Keratinocyte (primary cell): ENCODE measurements around the gene MTMR3. TPM values are rescaled to one million over a fixed set of nuclear protein-coding genes. Genes with fewer than 3 reads are reported as not detected.

Source experiments
- DNase-seq: peaks from one replicate; pipeline ENCODE4 v3.0.0-alpha.2; 2011; ENCODE audit warnings: low read depth, missing footprints, low spot score
- FAIRE-seq: peaks from 2 replicates; lab custom pipeline; 2011; peaks lifted over from hg19 to GRCh38; lab: Jason Lieb, UNC
- H2AFZ ChIP-seq: 2 replicates; pipeline ENCODE4 v1.6.0; 2012; ENCODE audit warnings: low read length, control low read depth, inconsistent platforms; ENCODE audit not compliant: control insufficient read depth
- H3K27ac ChIP-seq: 2 replicates; pipeline ENCODE4 v1.5.1; 2011; ENCODE audit warnings: low read length; ENCODE audit not compliant: control insufficient read depth, insufficient read depth
- H3K27me3 ChIP-seq: 3 replicates; pipeline ENCODE4 v1.6.0; 2011; ENCODE audit warnings: low read length; ENCODE audit not compliant: control insufficient read depth, insufficient read depth; ENCODE audit errors: extremely low read depth
- H3K36me3 ChIP-seq, 2 experiments: 2 replicates in 1 of 2; 3 replicates in 1 of 2; pipeline ENCODE4 v1.5.1; 2011; ENCODE audit warnings: low read length in 2 of 2, mild to moderate bottlenecking in 1 of 2; ENCODE audit not compliant: control insufficient read depth in 2 of 2, insufficient read depth in 2 of 2; ENCODE audit errors: extremely low read depth in 1 of 2
- H3K4me1 ChIP-seq: 3 replicates; pipeline ENCODE4 v1.5.1; 2011; ENCODE audit warnings: low read length; ENCODE audit not compliant: control insufficient read depth, insufficient read depth; ENCODE audit errors: extremely low read depth
- H3K4me2 ChIP-seq: 3 replicates; pipeline ENCODE4 v1.6.0; 2011; ENCODE audit warnings: low read depth, low read length; ENCODE audit not compliant: control insufficient read depth, insufficient read depth; ENCODE audit errors: extremely low read depth
- H3K4me3 ChIP-seq, 3 experiments: fragments of 200-600 bp in 1 of 3; sonication (generic) in 1 of 3; 2 replicates in 2 of 3; 3 replicates in 1 of 3; pipeline ENCODE4 v1.5.1; 2011 to 2016; ENCODE audit warnings: low read length in 3 of 3, mild to moderate bottlenecking in 3 of 3, control low read depth in 2 of 3, inconsistent platforms in 1 of 3, low read depth in 1 of 3, mixed read lengths in 1 of 3, mixed run types in 1 of 3, moderate library complexity in 1 of 3; ENCODE audit not compliant: control insufficient read depth in 2 of 3, insufficient read depth in 2 of 3; ENCODE audit errors: extremely low read depth in 1 of 3
- H3K79me2 ChIP-seq: 2 replicates; pipeline ENCODE4 v1.6.0; 2012; ENCODE audit warnings: low read length; ENCODE audit not compliant: control insufficient read depth, insufficient read depth
- H3K9ac ChIP-seq: 3 replicates; pipeline ENCODE4 v1.6.0; 2011; ENCODE audit warnings: low read length; ENCODE audit not compliant: control insufficient read depth, insufficient read depth; ENCODE audit errors: extremely low read depth
- H3K9me1 ChIP-seq: 3 replicates; pipeline ENCODE4 v1.6.0; 2011; ENCODE audit warnings: low read length; ENCODE audit not compliant: control insufficient read depth, insufficient read depth; ENCODE audit errors: extremely low read depth
- H3K9me3 ChIP-seq: 2 replicates; pipeline ENCODE4 v1.5.1; 2012; ENCODE audit warnings: low read depth, low read length; ENCODE audit not compliant: control insufficient read depth
- H4K20me1 ChIP-seq: 3 replicates; pipeline ENCODE4 v1.6.0; 2011; ENCODE audit warnings: low read length; ENCODE audit not compliant: control insufficient read depth, insufficient read depth; ENCODE audit errors: extremely low read depth
- CTCF ChIP-seq, 3 experiments: IDR thresholded peaks in 1 of 3; conservative IDR thresholded peaks in 1 of 3; optimal IDR thresholded peaks in 1 of 3; 2 replicates in 2 of 3; 3 replicates in 1 of 3; pipeline versions ENCODE3 to v1.5.1; 2011; ENCODE audit warnings: low read length in 3 of 3, mild to moderate bottlenecking in 3 of 3, moderate library complexity in 2 of 3, control low read depth in 1 of 3, inconsistent platforms in 1 of 3; ENCODE audit not compliant: insufficient read depth in 2 of 3; ENCODE audit errors: extremely low read depth in 1 of 3
- EZH2 ChIP-seq: IDR thresholded peaks from one replicate; pipeline ENCODE4 v1.6.1; 2012; ENCODE audit warnings: inconsistent platforms, mild to moderate bottlenecking, low read length, moderate library complexity
- dilution Hi-C: fragments of 300-500 bp; cut with MboI; formaldehyde crosslinking; loops from one replicate; pipeline ENCODE4 v1.7.0; 2020; ENCODE audit warnings: low sequenced_read_pairs; ENCODE audit not compliant: extremely low pct_ligation_motif_present
- polyA plus RNA-seq, 5 experiments: library from polyadenylated mRNA; depleted of rRNA in 3 of 5; stranded (reverse) in 3 of 5; stranded (forward) in 1 of 5; unstranded in 1 of 5; fragments of >200 nt; gene quantifications; 1 replicate in 1 of 5; 2 replicates in 3 of 5; 3 replicates in 1 of 5; pipeline versions ENCODE4 v1.2.1 to v1.2.3, GENCODE V29; 2011 to 2012; ENCODE audit warnings: missing spikeins in 2 of 5, low read depth in 1 of 5, low replicate concordance in 1 of 5

The MTMR3 gene
- polyA plus RNA-seq, 1 donor (not counting 4 experiments of a cell fraction or from before 2014, with no cell fraction given), result 16.5 TPM

- dilution Hi-C loops, result no loop called here
- no peaks in the 10 kb centered on the region for H3K79me2 ChIP-seq
- no peaks in the 10 kb centered on the region for H3K9me1 ChIP-seq
- H3K27ac ChIP-seq, result no peak overlapping the region
- H3K4me3 ChIP-seq, result no peak overlapping the region
- peaks cover 18 to 39% of the 10 kb centered on the region in 2 experiments for H3K36me3 ChIP-seq
- no peaks in the 10 kb centered on the region for H3K27me3 ChIP-seq
- no peak for FAIRE-seq
- DNase-seq, result no peak
- no peak overlapping the region for H3K4me2 ChIP-seq
- TF ChIP-seq EZH2 (no peak), CTCF (optimal IDR thresholded peaks at IDR 0.05 in 1 of 3, IDR thresholded peaks at IDR 0.05 in 1 of 3, conservative IDR thresholded peaks at IDR 0.05 in 1 of 3; ENCODE audit: extremely low read depth in 1 of 3, insufficient read depth in 2 of 3, low read length in 3 of 3) (no peak)
- no peaks in the 10 kb centered on the region for H4K20me1 ChIP-seq
- no peak overlapping the region for H2AFZ ChIP-seq
- H3K4me1 ChIP-seq, result peaks cover 7% of the 10 kb centered on the region
- no peaks in the 10 kb centered on the region for H3K9me3 ChIP-seq
- no peak overlapping the region for H3K9ac ChIP-seq
Observed at GRCh38 chr22:30028731-30029130, 145.8 kb downstream of the MTMR3 start.

- no peaks in the 10 kb centered on the region for H4K20me1 ChIP-seq
- H3K79me2 ChIP-seq, result no peaks in the 10 kb centered on the region
- no peak for DNase-seq
- no peaks in the 10 kb centered on the region for H3K27me3 ChIP-seq
- H3K9me3 ChIP-seq, result no peaks in the 10 kb centered on the region
- TF ChIP-seq CTCF (optimal IDR thresholded peaks at IDR 0.05 in 1 of 3, IDR thresholded peaks at IDR 0.05 in 1 of 3, conservative IDR thresholded peaks at IDR 0.05 in 1 of 3; ENCODE audit: extremely low read depth in 1 of 3, insufficient read depth in 2 of 3, low read length in 3 of 3) (no peak), EZH2 (no peak)
- no peak for FAIRE-seq
- peaks cover 16 to 34% of the 10 kb centered on the region in 2 experiments for H3K36me3 ChIP-seq
- H2AFZ ChIP-seq, result no peak overlapping the region
- no peak overlapping the region for H3K27ac ChIP-seq
- dilution Hi-C loops, result no loop called here
- H3K4me1 ChIP-seq, result peaks cover 7% of the 10 kb centered on the region
- no peak overlapping the region for H3K9ac ChIP-seq
- no peaks in the 10 kb centered on the region for H3K9me1 ChIP-seq
- no peak overlapping the region for H3K4me2 ChIP-seq
- no peak overlapping the region for H3K4me3 ChIP-seq
Observed at GRCh38 chr22:30029512-30029911, 146.5 kb downstream of the MTMR3 start.
